ENCODE measurements around the gene UBE2D2.

UBE2D2 gene

DNA sequence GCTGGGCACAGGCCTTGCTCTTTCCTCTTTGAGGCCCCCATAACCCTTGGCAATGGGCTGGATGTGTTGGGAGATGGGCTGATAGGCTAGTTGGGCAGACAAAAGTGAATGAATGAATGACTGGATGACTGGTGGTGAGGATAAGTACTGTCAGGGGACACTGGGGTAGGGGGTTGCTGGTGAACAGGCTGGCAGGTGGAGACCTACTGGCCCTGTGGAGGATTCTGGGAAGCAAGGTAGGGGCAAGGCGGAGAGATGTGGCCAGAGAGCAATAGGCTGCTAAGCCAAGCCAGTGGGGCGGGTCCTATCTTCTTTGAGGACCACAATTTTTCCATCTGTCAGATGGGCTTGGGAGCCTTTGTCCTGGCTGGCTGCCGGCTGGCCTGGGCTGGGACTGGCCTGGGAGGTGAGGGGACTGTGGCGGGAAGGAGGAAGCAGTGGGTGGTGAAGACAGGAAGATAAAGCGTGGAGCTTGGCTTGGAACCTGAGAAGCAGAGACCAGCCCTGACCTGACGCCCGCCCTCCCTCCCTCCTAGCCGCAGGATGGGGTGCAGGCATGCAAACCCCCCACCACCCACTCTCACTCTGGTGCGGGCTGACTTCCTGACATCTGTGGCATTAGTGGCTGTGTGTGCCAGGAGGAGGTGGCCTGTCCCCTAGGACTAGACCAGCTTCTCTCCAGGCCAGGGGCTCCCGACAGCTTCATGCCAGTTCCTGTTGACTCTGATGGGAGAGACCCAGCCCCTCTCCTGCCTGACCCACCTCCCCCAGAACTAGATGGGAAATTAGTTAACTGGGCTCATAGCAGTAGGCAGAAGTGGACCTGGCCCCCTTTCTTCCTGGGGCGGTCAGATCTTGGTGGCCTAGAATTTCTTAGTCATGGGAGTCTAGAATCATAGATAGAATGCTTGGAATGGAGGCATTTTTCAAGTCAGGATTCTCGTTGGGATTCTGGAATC is 96.5 kb downstream of the UBE2D2 start:
- in situ Hi-C loops (cut with HindIII; ENCODE audit: low sequenced_read_pairs) = no loop called here

DNA sequence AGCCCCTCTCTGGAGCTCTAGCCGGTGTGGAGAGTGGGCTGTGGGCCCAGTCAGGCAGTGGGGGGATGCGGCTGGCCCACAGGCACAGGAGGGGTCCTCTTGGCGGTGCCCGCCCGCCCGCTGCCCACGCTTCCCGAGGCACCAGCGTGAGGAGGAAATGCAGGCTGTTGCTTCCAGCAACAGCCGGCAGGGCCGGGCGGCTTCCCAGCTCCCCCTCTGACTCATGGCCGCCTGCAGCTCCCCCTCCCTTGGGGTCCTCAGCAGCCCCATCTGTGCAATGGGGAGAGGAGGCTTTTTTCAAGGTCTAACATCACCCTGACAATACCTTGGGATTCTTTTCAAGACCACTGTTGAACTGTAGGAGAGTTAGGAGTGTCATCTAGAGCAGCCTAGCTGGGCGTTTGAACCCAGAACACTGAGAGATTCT is 97.4 kb downstream of the UBE2D2 start:
- in situ Hi-C loops (cut with HindIII; ENCODE audit: low sequenced_read_pairs) = no loop called here

DNA sequence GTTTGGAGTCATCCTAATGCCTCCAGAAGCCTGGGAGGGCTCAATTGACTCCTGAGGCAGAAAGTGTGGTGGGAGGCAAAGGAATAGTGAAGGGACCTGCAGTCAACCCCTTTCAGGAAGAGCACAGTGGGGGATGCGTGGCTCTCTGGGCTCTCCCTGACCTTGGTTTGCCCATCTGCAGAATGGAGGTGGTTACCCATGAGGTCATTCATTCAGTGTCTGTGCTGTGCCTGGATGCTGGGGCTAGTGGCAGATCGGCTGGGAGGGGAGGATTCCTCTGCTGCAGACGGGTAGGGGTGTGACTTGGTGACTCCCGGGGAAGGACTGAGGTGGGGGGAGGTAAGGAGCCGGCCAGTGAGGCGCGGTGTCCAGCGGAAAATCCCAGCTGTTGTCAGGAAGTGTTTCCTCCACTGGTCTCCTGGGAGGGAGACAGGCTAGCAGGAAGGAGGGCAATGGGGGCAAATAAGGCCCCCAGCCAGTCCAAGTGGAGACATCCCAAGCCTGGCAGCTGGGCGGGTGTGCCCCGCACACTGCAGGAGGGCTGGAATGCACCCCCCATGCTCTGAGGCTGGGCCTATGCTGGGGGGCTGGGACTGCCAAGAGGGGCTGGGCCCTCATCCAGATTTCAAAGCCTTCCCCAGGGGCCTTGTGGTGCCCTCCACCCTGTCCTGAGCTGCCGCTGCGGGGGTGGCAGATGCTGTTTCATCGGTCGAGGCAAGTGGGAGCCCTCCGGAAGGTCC is 98.0 kb downstream of the UBE2D2 start:
- in situ Hi-C loops (cut with HindIII; ENCODE audit: low sequenced_read_pairs) = no loop called here

DNA sequence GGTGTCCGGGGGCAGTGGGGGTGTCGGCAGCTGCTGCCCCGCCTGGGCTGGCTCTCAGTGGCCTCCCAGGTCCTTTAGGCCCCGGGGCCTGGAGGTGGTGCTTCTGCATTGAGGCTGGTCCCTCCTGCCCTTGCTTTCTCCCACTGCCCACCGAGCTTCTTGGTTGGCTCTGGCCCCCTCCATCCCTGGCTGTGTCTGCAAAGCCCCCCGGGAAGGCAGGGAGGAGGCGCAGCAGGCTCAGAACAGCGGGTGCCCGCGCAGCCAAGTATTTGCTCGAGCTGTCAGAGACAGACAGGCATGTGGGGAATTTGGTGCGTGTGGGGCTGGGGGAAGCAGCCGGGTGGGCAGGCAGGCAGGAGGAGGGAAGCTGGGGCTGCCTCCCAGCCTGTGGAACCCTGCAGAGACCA is 98.6 kb downstream of the UBE2D2 start:
- in situ Hi-C loops (cut with HindIII; ENCODE audit: low sequenced_read_pairs) = no loop called here

DNA sequence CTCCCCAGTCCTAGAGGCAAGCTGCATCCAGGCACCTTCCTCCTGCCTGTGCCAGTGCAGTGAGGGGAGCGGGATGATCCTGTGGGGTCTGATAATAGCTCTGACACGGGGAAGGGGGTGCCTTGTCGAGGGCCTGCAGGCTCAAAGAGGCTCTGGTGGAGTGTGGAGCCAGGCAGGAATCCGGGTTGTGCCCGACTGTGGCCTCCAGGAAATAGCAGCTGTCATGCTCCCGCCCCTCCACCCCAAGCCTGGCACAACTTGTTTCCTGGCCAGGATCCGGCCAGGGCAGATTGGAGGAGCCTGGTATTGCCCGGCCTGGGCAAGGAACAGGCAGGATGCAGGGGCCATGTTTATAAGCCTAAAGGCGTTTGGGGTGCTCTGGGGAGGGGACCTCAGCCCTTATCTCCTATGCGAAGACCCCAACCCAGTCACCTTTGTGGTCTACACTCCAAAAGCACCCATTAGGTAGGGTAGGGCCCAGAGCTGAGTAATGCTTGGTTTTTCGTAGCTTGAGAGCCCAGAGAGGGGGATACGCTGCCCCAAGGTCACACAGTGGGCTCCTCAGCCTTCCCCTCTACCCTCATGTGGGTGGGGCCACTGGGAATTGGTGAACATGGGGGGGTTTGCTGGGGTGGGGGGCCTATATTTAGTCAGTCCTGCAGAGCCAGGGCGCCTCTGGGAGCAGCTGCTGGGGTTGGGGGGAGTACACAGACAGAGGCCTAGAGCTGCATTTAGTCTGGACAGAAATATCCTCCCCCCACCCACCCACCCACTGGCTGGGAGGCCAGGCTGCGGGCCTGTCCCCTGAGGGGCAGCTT is 99.2 kb downstream of the UBE2D2 start:
- in situ Hi-C loops (cut with HindIII; ENCODE audit: low sequenced_read_pairs) = no loop called here

DNA sequence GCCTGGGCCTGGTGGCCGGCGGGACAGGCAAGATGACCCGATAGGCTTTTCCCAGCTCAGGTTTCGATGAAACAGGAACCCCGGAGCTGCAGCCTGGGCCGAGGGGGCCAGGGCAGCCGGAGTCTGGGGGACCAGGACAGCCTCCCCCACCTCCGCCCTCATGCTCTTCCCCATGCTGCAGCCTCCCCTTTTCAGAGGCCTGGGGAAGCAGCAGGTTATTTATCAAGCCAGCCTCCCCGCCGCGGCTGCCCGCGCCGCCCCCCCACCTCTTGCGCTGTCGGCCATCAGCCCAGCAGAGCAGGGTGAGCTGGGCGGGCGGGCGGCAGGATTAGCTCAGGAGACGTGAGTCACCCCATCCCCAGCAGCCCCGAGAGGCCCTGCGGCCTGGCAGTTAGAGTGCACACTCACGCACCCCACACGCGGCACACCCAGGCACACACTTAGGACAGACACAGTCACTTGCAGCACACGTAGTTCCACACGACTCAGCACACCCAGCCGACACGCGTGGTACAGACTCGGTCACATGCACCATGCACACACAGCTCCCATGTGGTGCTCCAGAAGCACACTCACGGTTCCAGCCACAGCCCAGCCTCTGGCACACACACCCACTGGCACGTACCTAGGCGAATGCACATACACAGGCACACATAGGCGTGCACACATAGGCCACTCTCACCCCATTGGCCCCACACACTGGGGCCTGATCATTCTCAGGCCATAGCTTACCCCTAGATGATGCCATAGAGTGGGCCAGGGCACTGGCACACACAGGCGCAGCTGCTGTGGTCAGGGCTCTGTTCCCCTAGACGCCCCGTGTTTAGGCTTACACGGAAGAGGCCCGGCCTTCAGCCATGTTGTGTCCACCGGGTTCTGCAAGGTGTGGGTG is 100.0 kb downstream of the UBE2D2 start:
- in situ Hi-C loops (cut with HindIII; ENCODE audit: low sequenced_read_pairs) = no loop called here

DNA sequence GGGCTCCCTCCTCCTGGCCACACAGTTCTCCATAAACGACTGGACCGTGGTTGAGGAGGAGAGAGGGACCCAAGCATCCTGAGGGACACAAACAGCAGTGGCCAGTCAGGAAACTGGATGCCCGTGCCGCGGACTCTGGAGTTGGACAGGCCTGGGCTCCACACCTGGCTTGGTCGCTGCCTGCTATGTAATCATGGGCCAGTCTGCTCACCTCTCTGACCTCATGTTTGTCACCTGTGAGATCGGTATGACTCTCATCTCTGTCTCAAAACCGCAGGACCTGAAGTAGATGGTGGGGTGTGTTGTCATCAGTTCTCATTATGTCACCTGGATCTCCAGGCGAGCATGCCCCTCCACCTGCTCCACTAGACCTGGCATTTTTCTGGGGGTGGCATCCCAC is 101.5 kb downstream of the UBE2D2 start:
- in situ Hi-C loops (cut with HindIII; ENCODE audit: low sequenced_read_pairs) = no loop called here

- in situ Hi-C loops (cut with HindIII; ENCODE audit: low sequenced_read_pairs) = no loop called here
Observed at GRCh38 chr5:139663207-139664085, 102.3 kb downstream of the UBE2D2 start.

DNA sequence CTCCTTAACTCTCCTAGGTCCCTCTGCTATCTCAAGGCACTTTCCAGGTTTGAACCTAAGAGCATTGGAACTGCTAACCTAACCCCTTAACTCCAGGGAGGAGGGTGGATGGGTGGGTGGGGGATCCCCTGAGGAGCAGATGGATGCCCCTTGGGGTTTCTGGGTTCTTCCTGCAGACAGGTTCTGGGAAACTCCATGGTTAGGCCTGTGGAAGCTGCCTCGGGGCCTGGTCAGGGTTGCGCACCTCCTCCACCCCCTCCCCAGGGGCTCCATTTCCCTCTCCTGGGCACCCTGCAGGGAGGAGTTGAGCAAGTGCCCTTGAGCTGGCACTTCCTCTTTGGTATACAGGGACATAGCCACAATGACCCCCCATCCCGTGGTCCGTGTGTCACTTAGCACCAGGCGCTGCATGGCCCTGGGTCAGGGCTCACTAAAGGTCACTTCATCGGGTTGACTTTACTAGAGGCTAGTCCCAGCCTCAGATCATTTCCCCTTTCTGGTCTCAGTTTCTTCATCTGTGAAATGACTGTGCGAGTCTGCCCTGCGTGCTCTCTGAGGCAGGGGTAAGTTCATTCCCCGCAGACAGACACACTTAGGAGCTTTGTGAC is 103.1 kb downstream of the UBE2D2 start:
- in situ Hi-C loops (cut with HindIII; ENCODE audit: low sequenced_read_pairs) = no loop called here

GRCh38 chr5:139664727-139665351 is 103.7 kb downstream of the UBE2D2 start:
- in situ Hi-C loops (cut with HindIII; ENCODE audit: low sequenced_read_pairs) = no loop called here

- in situ Hi-C loops (cut with HindIII; ENCODE audit: low sequenced_read_pairs) = no loop called here
Observed at GRCh38 chr5:139665626-139666025, 104.5 kb downstream of the UBE2D2 start.

DNA sequence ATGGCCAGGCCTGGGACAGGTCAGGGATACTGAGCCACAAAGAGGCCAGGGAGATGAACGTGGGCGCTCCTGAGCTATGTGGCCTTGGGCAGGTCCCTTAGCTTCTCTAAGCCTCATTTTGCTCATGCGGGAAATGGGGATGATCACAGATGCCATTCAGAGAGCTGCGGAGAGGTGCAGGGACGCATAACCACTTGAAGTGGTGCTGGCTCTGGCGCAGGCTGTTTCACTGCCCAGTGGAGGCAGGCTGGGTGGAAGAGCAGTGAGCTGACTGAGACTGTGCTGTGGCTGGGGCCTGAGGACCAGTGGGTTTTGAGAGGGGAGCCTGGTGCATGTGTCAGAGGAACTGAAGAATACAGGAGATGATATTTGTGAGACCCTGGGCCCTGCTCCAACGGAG is 105.4 kb downstream of the UBE2D2 start:
- in situ Hi-C loops (cut with HindIII; ENCODE audit: low sequenced_read_pairs) = no loop called here

DNA sequence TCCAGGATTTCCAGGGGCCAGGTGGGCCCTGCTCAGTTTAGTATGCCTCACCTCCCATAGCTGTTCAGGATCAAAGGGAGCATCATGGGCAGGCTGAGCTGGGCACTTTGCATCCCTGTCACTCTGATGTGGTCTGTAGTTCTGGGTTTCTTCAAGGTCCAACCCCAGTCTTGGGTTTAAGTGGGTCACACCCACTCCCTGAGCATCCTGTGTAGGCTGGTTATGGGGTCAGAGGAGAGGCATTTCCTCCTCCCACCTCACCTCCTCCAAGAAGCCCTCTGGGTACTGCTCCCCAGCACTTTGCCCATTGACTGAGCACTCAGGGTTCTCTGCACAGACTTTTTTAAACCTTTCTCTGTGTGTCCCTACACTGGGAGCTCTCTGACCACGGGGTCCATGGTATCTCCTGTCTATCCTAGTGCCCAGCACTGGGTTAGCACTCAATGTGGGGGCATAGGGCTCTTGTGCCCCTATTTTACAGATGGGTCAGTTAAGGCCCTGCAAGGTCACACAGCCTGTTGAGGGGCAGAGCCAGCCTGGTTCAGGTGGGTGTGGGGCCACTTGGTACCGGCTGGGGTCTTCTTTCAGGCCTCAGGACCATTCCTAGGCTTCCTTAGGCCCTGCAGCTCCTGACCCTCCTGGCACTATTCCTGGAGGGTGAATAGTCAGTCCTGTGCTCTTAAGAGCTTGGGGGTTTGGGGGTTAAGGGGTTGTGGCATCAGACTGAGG is 106.0 kb downstream of the UBE2D2 start:
- in situ Hi-C loops (cut with HindIII; ENCODE audit: low sequenced_read_pairs) = no loop called here

DNA sequence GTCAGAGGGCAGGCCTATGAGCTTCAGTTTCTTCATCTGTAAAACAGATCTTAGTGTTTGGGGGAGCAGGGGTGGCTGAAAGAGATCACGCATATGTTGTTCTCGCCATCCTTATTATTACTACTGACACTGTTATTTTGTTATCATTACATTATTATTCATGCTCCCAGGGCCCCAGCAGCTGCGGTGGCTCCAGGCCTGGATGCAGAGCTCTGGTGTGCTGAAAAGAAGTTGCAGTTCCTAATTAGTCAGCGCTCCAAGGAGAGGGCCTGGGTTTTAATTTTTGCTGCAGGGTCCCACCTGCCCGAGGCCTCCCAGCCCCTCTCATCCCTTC is 106.6 kb downstream of the UBE2D2 start:
- in situ Hi-C loops (cut with HindIII; ENCODE audit: low sequenced_read_pairs) = no loop called here

DNA sequence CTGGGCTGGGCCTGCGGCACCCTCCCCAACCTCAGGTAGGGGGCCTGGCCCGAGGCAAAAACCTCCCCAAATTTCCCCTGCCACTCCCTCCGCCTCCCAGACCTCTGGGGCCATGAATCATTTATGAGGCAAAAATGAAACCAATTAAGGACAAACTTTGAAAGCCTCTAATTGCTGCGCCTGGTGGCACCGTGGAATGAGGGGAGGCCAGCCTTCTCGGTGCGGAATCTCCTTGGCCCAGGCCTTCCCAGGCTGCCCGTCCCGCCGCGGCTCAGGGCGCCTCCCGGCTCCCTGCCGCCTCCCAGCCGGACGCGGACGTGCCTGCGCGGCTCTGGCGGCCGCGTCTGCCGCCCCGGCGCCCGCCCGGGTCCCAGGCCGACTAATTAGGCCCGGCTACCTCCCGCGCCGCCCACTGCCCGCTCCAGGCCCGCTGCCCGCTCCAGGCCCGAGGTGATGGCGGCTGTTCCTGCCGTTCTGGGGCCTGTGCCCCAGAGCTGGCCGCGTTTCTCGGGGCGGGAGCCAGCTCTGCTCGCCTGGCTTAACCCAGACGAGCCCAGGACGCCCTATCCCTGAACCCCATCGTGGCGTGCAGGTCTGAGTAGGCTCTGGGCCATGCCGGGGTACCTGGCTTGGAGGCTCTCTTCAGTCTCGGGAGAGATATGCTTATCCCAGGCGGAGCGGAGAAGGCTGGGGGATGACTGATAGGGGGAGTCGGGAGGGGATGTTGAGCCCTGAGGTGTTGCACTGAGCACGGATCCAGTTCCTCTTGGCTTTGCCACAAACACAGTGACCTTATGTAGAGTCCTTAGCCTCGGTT is 107.1 kb downstream of the UBE2D2 start:
- in situ Hi-C loops (cut with HindIII; ENCODE audit: low sequenced_read_pairs) = no loop called here

DNA sequence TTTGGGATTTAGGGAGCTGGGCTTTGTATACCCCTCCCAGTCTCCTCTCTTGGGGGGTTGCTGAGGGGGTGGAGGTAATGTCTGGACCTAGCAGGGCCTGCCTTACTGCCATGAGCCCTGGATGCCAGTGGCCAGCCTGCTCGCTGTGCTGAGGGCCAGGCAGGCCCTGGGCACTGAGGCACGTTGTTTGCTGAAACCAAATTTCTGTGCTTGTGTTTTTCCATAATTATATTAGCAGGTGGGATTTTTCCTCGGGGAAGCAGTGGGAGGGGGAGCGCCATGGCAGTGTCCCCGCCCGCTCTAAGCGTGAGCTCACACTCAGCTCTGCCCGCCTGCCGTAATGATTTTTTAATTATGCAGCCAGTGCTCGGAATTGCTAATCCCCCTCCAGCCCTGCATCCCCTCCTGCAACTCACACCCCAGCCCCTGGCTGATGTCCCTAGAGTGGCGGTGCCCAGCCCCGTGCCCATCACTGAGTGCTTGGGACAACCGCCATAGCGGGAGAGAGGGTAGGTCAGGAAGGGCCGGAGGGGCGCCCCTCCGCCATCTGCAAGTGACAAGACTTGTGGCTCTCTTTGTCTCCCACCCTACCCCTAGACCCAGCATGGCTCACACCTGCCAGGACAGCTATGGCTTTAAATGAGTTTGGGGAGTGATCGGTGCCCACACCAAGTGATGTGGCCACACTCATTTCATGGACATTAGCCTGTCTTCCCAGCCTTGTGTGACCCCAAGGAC is 108.0 kb downstream of the UBE2D2 start:
- in situ Hi-C loops (cut with HindIII; ENCODE audit: low sequenced_read_pairs) = no loop called here
